GM21717 (cell line): ENCODE measurements around the gene LCE2D.
"Not testable (repeated sequence)": the region's sequence is repeated elsewhere in the genome, so short reads cannot be mapped to it uniquely, and the experiment has no call there.

Source experiments
- ATAC-seq: cut with Tn5 transposase; IDR thresholded peaks from one replicate; pipeline ENCODE4 v1.9.1; 2021; ENCODE audit warnings: mild to moderate bottlenecking, moderate library complexity; ENCODE audit not compliant: unreplicated experiment

LCE2D gene, protein sequence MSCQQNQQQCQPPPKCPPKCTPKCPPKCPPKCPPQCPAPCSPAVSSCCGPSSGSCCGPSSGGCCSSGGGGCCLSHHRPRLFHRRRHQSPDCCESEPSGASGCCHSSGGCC

DNA sequence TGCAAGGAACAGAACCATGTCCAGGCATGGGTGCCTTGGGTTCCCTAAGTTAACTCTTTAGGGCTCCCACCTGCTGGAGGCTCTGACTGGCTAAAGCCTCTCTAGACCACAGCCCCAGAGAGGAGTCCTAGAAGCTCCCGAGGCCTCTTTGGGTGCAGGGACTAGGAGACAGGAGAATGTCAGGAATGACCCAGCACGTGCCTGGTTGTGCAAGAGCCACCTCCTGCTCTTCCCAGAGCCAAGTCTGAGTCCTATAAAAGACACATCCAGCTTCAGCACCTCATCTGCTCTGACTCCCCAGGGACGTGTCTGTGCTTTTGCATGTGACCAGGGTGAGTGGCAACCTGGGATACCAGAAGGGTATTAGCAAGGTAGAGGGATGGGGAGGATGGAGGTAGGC is at the start of gene LCE2D:
TSS of gene LCE2D (plus strand) at position 283 of the 400 bp plus-strand sequence. CDS start 726 bp downstream, outside the sequence.
- ATAC-seq, result no peak

DNA sequence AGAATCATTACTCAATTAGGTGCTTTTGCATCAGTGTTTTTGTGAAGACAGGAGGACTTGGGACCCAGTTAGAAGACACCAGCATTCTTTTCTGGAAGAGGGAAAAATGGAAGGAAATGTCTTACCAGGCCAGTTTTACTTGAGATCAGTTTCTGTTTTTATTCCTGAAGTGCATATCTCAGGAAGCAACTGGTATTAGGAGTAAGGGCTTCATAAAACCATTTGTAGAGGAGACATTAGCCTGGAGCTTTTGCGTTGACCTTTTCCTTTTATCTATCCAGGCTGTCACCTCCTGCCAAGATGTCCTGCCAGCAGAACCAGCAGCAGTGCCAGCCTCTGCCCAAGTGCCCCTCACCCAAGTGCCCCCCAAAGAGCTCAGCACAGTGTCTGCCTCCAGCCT is 49.7 kb upstream of the LCE2D start, which contains the start of gene LCE3B:
TSS of gene LCE3B (plus strand) at position 301 of the 400 bp plus-strand sequence. CDS start at position 301, 0 bp downstream.
- ATAC-seq, result no peak

DNA sequence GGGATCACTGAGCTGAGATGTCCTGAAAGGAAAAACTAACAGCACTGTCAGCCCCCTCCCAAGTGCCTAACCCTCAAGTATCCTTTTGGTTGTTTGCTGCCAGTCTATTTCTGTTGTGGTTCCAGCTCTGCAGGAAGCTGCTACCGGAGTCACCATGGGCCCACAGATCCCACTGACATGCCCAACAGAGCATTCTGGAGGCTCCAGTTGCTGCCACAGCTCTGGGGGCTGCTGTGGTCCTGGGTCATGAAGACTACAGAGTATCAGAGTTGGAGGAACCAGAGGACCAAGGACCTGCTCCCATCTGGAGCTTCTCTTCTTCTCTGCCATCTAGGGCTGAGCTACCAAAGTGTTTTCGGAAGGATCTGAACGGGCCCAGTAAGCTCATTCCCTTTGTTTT is 41.2 kb upstream of the LCE2D start:
- no peak for ATAC-seq

DNA sequence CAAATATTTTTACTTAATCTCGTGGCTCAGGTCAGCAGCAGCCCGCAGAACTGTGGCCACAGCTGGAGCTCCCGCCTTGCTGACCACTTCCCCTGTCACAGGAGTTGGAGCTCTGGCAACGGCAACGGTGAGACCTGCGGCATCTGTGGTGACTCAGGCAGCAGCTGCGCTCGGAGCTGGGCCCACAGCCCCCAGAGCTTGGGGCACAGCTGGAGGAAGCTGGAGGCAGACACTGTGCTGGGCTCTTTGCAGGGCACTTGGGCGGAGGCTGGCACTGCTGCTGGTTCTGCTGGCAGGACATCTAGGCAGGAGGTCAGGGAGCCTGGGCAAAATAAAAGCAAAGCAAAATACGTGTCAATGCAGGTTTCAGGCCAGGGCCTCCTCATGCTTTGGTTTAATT is 40.4 kb upstream of the LCE2D start, which contains the start of gene LCE3A:
TSS of gene LCE3A (minus strand) at position 301 of the 400 bp plus-strand sequence. CDS start at position 301, 0 bp downstream.
- ATAC-seq, result no peak

DNA sequence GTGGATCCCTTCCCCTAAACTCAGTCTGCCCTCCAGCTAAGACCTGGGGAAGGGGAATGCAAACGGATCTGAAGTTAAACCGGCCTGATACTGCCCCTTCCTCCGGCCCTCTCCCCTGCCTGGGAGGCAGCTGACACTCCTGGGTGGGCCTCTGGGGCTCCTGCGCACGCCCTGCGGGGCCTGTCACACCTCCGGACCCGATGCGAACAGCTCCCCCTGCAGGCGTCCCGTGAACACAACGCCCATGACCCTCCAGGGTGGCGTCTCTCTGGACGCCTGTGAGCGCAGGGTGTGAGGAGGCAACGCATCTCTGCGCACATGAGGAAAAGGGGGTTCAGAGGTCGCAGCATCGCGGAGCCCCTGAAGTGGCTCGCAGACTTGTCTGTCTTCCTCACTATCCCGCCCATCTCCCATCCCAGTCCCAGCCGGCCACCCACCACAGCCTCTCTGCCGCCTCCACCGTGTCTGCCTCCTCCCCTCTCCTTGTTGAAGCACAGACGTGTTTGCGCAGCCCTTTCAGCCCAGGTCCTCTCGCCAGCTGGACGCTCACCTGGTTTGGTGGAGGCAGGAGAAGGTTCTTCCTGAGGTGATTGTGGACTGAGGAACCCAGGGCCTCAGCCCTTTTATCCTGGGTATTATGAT is 39.9 kb upstream of the LCE2D start:
- ATAC-seq, result no peak

DNA sequence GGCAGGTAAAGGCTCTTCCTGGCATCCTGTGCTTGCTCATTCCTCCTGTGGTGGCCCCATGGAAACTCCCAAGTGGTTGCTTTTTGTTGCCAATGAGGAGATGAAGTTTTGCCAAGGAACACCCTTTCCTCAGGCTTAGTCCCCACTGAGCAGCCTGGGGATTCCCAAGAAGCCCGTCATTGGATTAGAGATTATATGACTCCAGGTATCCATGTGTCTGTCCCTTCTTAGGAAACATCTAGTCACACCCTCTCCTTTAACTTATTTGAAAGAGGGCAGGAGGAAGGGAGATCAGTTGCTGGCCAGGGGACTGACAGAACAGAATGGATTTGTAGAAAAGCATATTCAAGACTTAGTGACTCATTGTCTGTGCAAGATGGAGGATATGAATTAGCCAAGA is 36.4 kb upstream of the LCE2D start:
- no peak for ATAC-seq

DNA sequence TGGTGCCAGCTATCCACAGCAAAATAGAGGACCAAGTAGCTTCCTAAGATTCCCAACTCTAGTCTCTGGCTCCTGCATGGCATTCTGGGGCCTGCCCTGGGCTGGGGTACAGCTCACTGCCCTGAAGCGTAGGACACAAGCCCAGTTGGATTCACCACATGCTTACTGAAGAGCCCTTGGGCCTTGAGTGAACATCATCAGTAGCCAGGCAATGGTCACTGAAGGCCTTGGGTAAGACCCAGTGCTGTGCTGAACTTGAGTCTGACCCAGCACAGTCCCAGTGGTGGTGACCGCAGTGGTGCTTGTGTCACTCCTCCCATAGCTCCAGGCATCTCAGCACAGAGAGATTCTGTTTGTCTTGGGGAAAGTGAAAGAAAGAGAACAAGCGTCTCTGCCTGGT is 32.6 kb upstream of the LCE2D start:
- ATAC-seq, result no peak

DNA sequence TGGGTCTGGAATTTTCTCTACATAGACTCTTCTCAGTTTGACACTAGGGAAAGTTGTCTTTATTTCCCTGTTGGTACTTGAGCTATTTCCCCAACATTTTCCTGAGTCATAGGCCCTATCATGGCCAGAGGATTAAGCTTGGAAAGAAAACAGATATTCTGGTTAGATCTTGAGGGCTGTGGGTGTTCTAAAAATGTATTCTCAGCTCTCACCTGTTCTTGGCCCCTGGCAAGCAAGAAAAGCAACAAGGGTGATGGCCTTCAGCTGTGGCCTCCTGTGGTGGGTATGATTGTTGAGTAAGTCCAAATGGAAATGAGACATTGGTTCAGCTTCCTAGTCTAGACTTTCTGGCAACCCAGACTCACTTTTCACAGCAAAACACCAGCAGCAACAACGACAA is 22.8 kb upstream of the LCE2D start:
- no peak for ATAC-seq

DNA sequence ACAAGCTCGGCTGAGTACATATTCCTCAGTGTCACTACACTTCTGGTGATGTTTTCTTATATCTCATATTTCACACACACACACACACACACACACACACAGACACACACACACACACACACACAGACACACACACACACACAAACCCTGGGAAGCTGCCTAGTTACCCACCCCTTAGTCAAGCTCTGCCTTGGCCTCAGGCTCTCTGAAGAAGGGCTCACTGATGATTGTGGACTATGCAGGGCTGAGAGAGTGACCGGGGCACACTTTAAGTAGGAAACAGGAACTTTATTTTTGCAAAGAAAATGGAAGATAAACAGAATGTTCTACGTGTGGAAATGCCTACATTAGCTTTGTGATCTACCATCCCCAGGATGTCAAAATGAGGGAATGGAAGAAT is 19.2 kb upstream of the LCE2D start:
- no peak for ATAC-seq

DNA sequence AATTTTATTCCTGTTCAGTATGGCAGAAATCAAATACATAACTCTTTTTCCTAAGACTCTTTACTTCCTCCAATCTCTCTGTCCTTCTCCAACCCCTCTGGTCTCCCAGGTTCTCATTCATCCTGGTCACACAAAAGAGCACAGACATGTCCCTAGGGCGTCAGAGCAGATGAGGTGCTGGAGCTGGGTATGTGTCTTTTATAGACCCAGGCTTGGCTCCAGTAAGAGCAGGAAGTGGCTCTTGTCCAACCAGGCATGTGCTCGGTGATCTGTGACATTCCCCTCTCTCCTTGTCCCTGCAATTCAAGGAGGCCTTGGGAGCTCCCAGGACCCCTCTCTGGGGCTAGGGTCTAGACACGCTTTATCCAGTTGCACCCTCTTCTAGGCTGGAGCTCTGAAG is 18.0 kb upstream of the LCE2D start:
- ATAC-seq, result no peak

DNA sequence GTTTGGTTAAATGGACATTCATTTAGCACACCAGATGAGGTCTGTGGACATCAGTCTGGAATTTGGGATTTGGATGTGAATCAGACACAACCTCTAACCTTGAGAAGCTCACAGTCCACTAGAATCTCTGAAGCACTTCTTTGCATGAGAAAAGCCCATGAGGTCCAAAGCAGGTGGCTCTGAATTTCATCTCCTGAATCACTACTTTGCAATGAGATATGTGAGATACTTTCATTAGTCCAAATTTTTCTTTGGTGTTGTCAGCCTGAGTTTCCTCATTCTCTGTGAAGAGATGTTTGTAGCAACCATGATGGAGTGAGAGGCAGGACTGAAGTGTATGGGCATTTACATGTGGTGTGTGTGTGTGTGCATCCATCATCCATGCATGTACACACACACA is 16.5 kb upstream of the LCE2D start:
- ATAC-seq, result no peak

DNA sequence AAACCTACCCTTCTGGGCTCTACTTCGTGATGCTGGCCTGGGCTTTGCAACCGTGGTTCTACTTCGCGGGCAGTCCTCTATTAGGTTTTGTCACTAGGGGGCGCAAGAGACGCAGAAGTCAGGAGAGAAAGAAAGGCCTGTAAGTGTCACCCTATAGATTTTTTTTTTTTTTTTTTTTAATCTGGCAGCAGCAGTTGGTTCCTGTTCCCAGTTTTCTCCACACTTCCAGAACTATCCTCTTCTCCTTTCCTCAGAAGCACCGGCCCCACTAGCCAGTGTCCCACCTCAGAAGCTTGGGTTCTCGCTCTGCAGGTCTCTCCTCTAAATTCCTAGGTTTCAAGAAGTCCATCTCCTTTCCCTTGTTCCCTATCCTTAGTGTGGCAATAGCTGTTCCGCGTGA is 9.1 kb upstream of the LCE2D start:
- ATAC-seq, result no peak

DNA sequence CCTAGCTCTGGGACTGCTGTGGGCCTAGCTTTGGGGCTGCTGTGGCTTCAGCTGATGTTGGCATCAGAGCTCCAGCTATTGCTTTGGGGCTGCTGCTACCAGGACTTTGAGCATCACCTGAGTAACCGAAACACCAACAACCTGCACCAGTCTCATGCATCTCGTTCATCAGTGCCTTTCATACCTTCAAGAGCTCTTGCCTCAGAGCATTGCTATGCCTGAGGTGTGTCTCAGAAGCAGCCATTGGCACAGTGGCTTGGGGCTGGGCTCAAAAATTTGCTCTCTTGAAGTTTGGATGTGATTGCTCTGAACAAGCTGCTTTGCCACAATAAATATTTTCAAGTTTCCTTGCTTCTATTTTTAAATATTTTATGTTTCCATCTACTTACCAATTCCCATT is 6.7 kb upstream of the LCE2D start:
- ATAC-seq, result no peak

DNA sequence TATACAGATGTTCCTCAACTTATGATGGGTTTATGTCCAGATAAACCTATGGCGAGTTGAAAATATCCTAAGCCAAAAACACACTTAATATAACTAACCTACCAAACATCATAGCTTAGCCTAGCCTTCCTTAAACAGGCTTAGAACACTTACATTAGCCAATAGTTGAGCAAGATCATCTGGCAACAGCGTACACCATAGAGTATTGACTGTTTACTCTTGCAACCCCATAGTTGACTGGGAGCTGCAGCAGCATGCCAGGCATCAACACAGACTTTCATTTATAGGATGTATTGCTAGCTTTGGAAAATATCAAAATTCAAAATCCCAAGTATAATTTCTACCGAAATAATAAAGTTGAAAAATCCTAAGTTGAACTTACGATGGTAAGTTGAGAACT is 5.5 kb upstream of the LCE2D start:
- no peak for ATAC-seq

DNA sequence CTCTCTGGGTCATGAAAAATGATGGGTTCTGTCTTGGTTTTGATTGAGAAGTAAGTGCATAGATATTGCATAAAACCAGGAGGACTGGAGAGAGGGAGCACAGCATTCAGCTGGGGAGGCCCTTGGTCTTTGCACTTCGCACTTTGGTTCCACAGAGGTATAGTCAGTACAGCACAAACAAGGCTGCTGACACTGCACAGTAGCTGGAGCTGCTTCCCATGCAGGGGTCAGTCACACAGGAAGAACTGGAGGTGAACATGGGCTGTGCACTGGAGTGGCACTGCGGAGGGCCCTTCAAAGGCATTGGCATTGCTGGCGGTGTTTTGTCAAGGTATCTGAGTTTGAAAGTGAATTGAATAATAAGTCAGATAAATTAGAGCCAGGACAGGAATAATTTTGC is 4.5 kb upstream of the LCE2D start:
- no peak for ATAC-seq

DNA sequence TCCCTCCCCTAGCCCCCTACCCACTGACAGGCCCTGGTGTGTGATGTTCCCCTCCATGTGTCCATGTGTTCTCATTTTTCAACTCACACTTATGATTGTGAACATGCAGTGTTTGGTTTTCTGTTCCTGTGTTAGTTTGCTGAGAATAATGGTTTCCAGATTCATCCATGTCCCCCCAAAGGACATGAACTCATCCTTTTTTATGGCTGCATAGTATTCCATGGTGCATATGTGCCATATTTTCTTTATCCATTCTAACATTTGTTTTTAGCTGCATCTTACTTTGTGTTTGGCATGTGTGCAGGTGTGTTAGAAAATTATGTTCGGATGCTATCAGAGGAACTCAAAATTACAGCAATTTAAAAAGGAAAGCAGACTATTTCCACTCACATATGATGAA is 3.0 kb downstream of the LCE2D start:
- ATAC-seq, result not testable (repeated sequence)

DNA sequence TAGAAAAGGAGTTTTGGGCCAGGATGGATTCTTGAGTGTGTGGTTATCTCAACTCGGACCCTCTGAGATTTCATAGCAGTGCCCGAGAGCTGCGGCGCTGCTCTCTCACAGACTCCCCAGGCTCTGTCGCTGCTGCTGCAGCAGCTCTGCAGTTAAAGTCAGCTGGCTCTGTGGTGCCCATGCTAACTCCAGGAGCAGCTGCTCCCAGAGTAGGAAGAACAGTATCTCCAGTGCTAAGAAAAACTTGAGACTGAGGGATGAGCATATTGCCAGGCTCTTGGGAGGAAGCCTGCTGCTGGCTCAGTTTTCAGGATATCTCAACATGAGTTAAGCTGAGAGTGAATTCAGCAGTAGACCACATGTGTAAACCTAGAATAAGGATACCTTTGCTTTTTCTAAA is 4.5 kb downstream of the LCE2D start:
- no peak for ATAC-seq

DNA sequence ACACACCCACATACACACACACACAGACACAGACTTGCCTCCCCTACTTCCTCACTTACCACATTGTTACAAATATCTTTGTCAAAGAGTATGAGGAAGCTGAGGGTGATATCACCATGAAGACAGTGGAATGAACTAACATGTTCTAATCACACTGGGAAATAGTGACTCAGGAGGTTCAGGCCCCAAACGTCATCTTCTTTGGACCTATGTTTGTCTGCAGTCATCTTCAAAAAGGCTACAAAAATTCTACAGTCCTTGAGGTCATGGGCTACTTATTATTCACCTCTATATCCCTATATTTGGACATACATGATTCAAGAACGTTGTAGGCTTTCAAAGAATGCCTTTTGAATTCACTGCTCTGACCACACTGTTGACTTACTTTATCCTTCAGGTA is 9.8 kb downstream of the LCE2D start:
- ATAC-seq, result no peak

DNA sequence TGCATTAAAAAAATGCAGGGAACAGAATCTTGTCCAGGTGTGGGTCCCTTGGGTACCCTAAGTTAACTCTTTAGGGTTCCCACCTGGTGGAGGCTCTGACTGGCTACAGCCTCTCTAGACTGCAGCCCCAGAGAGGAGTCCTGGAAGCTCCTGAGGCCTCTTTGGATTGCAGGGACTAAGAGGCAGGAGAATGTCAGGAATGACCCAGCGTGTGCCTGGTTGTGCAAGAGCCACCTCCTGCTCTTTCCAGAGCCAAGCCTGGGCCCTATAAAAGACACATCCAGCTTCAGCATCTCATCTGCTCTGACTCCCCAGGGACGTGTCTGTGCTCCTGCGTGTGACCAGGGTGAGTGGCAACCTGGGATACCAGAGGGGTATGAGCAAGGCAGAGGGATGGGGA is 11.8 kb downstream of the LCE2D start, which contains the start of gene LCE2C:
TSS of gene LCE2C (plus strand) at position 297 of the 400 bp plus-strand sequence. CDS start 737 bp downstream, outside the sequence.
- not testable (repeated sequence) for ATAC-seq

DNA sequence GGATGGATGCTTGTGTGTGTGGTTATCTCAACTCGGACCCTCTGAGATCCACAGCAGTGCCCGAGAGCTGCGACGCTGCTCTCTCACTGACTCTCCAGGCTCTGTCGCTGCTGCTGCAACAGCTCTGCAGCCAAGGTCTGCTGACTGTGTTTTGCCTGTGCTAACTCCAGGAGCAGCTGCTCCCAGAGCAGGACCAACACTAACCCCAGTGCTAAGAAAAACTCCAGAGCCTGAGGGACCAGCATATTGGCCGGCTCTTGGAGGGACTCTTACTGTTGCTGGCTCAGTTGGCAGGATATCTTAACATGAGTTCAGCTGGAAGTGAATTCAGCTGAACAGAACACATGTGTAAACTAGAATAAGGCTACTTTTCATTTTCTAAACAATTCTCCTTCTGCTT is 16.3 kb downstream of the LCE2D start:
- ATAC-seq, result no peak

DNA sequence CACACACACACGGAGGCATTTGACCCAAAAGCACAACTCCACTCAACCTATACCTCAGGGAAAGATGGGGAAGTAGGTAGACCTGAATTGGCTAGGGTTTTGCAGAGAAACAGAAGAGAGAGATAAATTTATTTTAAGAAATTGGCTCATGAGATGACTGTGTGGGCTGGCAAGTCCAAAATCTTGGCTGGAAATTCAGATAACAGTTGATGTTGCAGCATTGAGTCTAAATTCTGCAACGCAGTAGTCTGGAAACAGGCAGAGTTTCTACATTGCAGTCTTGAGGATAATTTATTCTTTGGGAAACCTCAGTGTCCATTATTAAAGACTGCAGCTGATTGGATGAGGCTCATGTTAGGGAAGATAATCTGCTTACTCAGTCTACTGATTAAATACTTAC is 18.4 kb downstream of the LCE2D start:
- ATAC-seq, result no peak

DNA sequence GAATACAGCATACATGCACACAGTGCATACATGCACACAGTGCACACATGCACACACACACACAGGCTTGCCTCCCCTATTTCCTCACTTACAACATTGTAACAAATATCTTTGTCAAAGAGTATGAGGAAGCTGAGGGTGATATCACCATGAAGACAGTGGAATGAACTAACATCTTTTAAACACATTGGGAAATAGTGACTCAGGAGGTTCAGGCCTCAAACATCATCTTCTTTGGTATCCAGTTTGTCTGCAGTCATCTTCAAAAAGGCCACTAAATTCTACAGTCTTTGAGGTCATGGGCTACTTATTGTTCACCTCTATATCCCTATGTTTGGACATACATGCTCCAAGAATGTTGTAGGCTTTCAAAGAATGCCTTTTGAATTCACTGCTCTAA is 20.7 kb downstream of the LCE2D start:
- ATAC-seq, result no peak

DNA sequence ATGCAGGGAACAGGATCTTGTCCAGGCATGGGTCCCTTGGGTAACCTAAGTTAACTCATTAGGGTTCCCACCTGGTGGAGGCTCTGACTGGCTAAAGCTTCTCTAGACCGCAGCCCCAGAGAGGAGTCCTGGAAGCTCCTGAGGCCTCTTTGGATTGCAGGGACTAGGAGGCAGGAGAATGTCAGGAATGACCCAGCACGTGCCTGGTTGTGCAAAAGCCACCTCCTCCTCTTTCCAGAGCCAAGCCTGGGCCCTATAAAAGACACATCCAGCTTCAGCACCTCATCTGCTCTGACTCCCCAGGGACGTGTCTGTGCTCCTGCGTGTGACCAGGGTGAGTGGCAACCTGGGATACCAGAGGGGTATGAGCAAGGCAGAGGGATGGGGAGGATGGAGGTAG is 22.6 kb downstream of the LCE2D start, which contains the start of gene LCE2B:
TSS of gene LCE2B (plus strand) at position 301 of the 400 bp plus-strand sequence. CDS start 721 bp downstream, outside the sequence.
- not testable (repeated sequence) for ATAC-seq
